OCI-LY7 (cell line): ENCODE measurements around the gene EEF1AKMT3. TPM values are rescaled to one million over a fixed set of nuclear protein-coding genes. Genes with fewer than 3 reads are reported as not detected.

Source experiments
- BruUV-seq: library from RNA; stranded (reverse); fragments of 400-500 nt; replicated peaks from 2 replicates; lab custom pipeline; 2021; lab: Mats Ljungman, UMichigan
- CTCF ChIA-PET: fragments of 300-600 bp; sonication (Branson Sonifier 250); formaldehyde crosslinking; loops from one replicate; lab custom pipeline; 2022; ENCODE audit warnings: antibody characterized with exemption; ENCODE audit not compliant: unreplicated experiment; lab: Charles Lee
- POLR2A ChIA-PET: fragments of 300-600 bp; sonication (Branson Sonifier 250); formaldehyde crosslinking; loops from one replicate; lab custom pipeline; 2022; ENCODE audit warnings: antibody characterized with exemption; lab: Charles Lee
- DNase-seq: peaks from one replicate; pipeline ENCODE4 v3.0.0-alpha.2; 2015; ENCODE audit warnings: low spot score
- H2AFZ ChIP-seq: fragments of 200-600 bp; sonication (generic), shearing (Covaris generic); 2 replicates; pipeline ENCODE4 v1.6.1; 2014; ENCODE audit warnings: mild to moderate bottlenecking, antibody characterized with exemption, low read length, moderate library complexity
- H3K27ac ChIP-seq: fragments of 200-600 bp; sonication (generic); 2 replicates; pipeline ENCODE4 v1.5.1; 2014; ENCODE audit warnings: mixed run types, low read depth, mild to moderate bottlenecking, moderate library complexity, low read length, inconsistent platforms; ENCODE audit not compliant: poor library complexity, severe bottlenecking
- H3K36me3 ChIP-seq: fragments of 200-600 bp; sonication (generic); 2 replicates; pipeline ENCODE4 v1.6.1; 2014; ENCODE audit warnings: mild to moderate bottlenecking, antibody characterized with exemption, low read length, moderate library complexity, mixed read lengths; ENCODE audit not compliant: insufficient read depth
- H3K4me1 ChIP-seq: fragments of 200-600 bp; sonication (generic); 2 replicates; pipeline ENCODE4 v1.5.1; 2014; ENCODE audit warnings: mild to moderate bottlenecking, low read length; ENCODE audit not compliant: insufficient read depth, poor library complexity, severe bottlenecking
- H3K4me2 ChIP-seq: fragments of 200-600 bp; sonication (generic); 2 replicates; pipeline ENCODE4 v1.6.1; 2014; ENCODE audit warnings: mild to moderate bottlenecking, low read length
- H3K4me3 ChIP-seq: fragments of 200-600 bp; sonication (generic); 2 replicates; pipeline ENCODE4 v1.5.1; 2014; ENCODE audit warnings: mild to moderate bottlenecking, low read depth, low read length; ENCODE audit not compliant: poor library complexity, severe bottlenecking
- H3K79me2 ChIP-seq: fragments of 200-600 bp; sonication (generic); 2 replicates; pipeline ENCODE4 v1.6.1; 2016; ENCODE audit warnings: low read depth, mild to moderate bottlenecking, low read length, moderate library complexity, mixed read lengths; ENCODE audit not compliant: insufficient read depth
- H3K9me2 ChIP-seq: fragments of 200-600 bp; sonication (generic); 2 replicates; pipeline ENCODE4 v1.6.1; 2016; ENCODE audit warnings: mild to moderate bottlenecking, low read length, mixed read lengths; ENCODE audit not compliant: insufficient read depth
- H3K9me3 ChIP-seq: fragments of 200-600 bp; sonication (generic); 2 replicates; pipeline ENCODE4 v1.6.1; 2014; ENCODE audit warnings: mild to moderate bottlenecking, mixed run types, low read length, mixed read lengths
- H4K20me1 ChIP-seq: fragments of 200-600 bp; sonication (generic); 2 replicates; pipeline ENCODE4 v1.6.1; 2014; ENCODE audit warnings: mild to moderate bottlenecking, antibody characterized with exemption, low read length, moderate library complexity, mixed read lengths; ENCODE audit not compliant: insufficient read depth
- CTCF ChIP-seq: fragments of 200-600 bp; sonication (generic); conservative IDR thresholded peaks from 2 replicates; pipeline ENCODE4 v1.5.1; 2014; ENCODE audit warnings: mild to moderate bottlenecking, antibody characterized with exemption, low read length, moderate library complexity, mixed read lengths
- EZH2phosphoT487 ChIP-seq: fragments of 200-600 bp; sonication (generic); IDR thresholded peaks from 2 replicates; pipeline ENCODE4 v1.6.1; 2018; ENCODE audit warnings: low read depth, borderline replicate concordance, mild to moderate bottlenecking, mixed run types, antibody characterized with exemption, low read length, moderate library complexity, mixed read lengths
- intact Hi-C: fragments of 100-400 bp; cut with micrococcal nuclease; formaldehyde crosslinking; loops from one replicate; pipeline ENCODE4 v1.10.0; 2022; ENCODE audit not compliant: unreplicated experiment
- total RNA-seq, 2 experiments: library from RNA; depleted of rRNA in 1 of 2; stranded (reverse); fragments of >200 nt in 1 of 2; shearing (Covaris generic) in 1 of 2; gene quantifications; 2 replicates each; pipeline ENCODE4 v1.2.3, GENCODE V29; 2014 to 2022

EEF1AKMT3 gene
- total RNA-seq, 2 experiments from 2014 or later, result 3.4 to 6.3 TPM

- H3K36me3 ChIP-seq, result peaks cover 50% of the 10 kb centered on the region
- ChIA-PET POLR2A (no interaction called here), CTCF (no interaction called here)
- peaks cover 10% of the 10 kb centered on the region; the same call in 1 of the 2 replicates for H4K20me1 ChIP-seq
- H3K79me2 ChIP-seq, result peaks cover 7% of the 10 kb centered on the region; the same call in 1 of the 2 replicates
- TF ChIP-seq EZH2phosphoT487 (no peak), CTCF (no peak)
- no peak overlapping the region for H3K27ac ChIP-seq
- H3K4me3 ChIP-seq, result no peak overlapping the region
- H2AFZ ChIP-seq, result no peak overlapping the region
- no TSS peak for BruUV-seq
- H3K9me3 ChIP-seq, result no peaks in the 10 kb centered on the region
- intact Hi-C loops, result no loop called here
- peaks cover 16% of the 10 kb centered on the region for H3K4me1 ChIP-seq
- H3K4me2 ChIP-seq, result no peak overlapping the region
- no peaks in the 10 kb centered on the region for H3K9me2 ChIP-seq
- no peak for DNase-seq
Measured at GRCh38 chr12:57761391-57761998, 10.9 kb upstream of the EEF1AKMT3 start.

GRCh38 chr12:57762463-57762862, 10.0 kb upstream of the EEF1AKMT3 start:
- Histone ChIP-seq H3K79me2 (0 out of 2 replicates have a peak, but pooled peaks cover 7% of the 10 kb centered on the region), H3K9me2 (no peaks in the 10 kb centered on the region), H3K9me3 (no peaks in the 10 kb centered on the region), H4K20me1 (peaks cover 10% of the 10 kb centered on the region; the same call in 1 of the 2 replicates), H3K27ac (no peak overlapping the region), H3K36me3 (peaks cover 49% of the 10 kb centered on the region), H3K4me1 (peaks cover 7% of the 10 kb centered on the region), H2AFZ (no peak overlapping the region), H3K4me3 (no peak overlapping the region), H3K4me2 (no peak overlapping the region)
- intact Hi-C loops, result no loop called here
- POLR2A ChIA-PET, result interaction anchor here (0.5 kb wide), 1 partner anchor 1894 kb away, joined by 3 read pairs; no protein-coding TSS in a partner anchor
- CTCF ChIA-PET, result no interaction called here
- no TSS peak for BruUV-seq
- no peak for DNase-seq
- TF ChIP-seq CTCF (no peak), EZH2phosphoT487 (no peak)

- Histone ChIP-seq H3K4me3 (no peak overlapping the region), H3K27ac (no peak overlapping the region), H3K79me2 (0 out of 2 replicates have a peak, but pooled peaks cover 7% of the 10 kb centered on the region), H3K4me1 (peaks cover 7% of the 10 kb centered on the region), H3K4me2 (no peak overlapping the region), H4K20me1 (peaks cover 10% of the 10 kb centered on the region; the same call in 1 of the 2 replicates), H3K9me2 (no peaks in the 10 kb centered on the region), H3K36me3 (peaks cover 46% of the 10 kb centered on the region), H2AFZ (no peak overlapping the region), H3K9me3 (no peaks in the 10 kb centered on the region)
- no peak for DNase-seq
- CTCF ChIA-PET, result no interaction called here
- POLR2A ChIA-PET, result no interaction called here
- BruUV-seq, result no TSS peak
- intact Hi-C loops, result no loop called here
- TF ChIP-seq CTCF (no peak), EZH2phosphoT487 (no peak)
Measured at GRCh38 chr12:57763881-57764661, 8.3 kb upstream of the EEF1AKMT3 start.
